HepG2 (cell line): ENCODE data around the gene PTPRM. TPM values are rescaled to one million over a fixed set of nuclear protein-coding genes. Genes with fewer than 3 reads are reported as not detected.

ENCODE experiments used
- ATAC-seq: fragments of 200-7000 bp; cut with Tn5 transposase; 3 replicates; pipeline ENCODE4 v1.9.1; 2020; ENCODE audit warnings: mild to moderate bottlenecking, moderate library complexity
- BruUV-seq: library from RNA; stranded (reverse); fragments of 400-500 nt; replicated peaks from 2 replicates; lab custom pipeline; 2021; lab: Mats Ljungman, UMichigan
- CTCF ChIA-PET: fragments of 300-600 bp; formaldehyde crosslinking; extraction: SDS; loops from one replicate; lab custom pipeline; 2021; ENCODE audit warnings: low total read pairs, inconsistent platforms, low intra/inter-chr PET ratio; lab: Yijun Ruan, JAX
- POLR2A ChIA-PET: fragments of 350-600 bp; sonication (Branson Sonifier 250); formaldehyde crosslinking; loops from one replicate; lab custom pipeline; 2020; ENCODE audit warnings: antibody characterized with exemption, inconsistent platforms; lab: Yijun Ruan, JAX
- DNase-seq: peaks from one replicate; pipeline ENCODE4 v3.0.0-alpha.2; 2015; ENCODE audit warnings: low spot score
- FAIRE-seq: peaks from 3 replicates; lab custom pipeline; 2011; peaks lifted over from hg19 to GRCh38; lab: Jason Lieb, UNC
- H2AFZ ChIP-seq: one replicate; pipeline ENCODE4 v1.6.1; 2011; ENCODE audit warnings: low read length, inconsistent platforms
- H3K27ac ChIP-seq: fragments of 300-600 bp; 3 replicates; pipeline ENCODE4 v1.8.0; 2011; ENCODE audit warnings: mixed run types, mild to moderate bottlenecking, mixed read lengths, low read length, inconsistent platforms; ENCODE audit not compliant: insufficient read depth; ENCODE audit errors: extremely low read length
- H3K27me3 ChIP-seq, 2 experiments: fragments of 200-600 bp in 1 of 2; 2 replicates in 1 of 2; 3 replicates in 1 of 2; pipeline versions ENCODE4 v1.6.0 to v1.8.0; 2011; ENCODE audit warnings: low read length in 2 of 2, mild to moderate bottlenecking in 2 of 2, moderate library complexity in 2 of 2, inconsistent platforms in 1 of 2; ENCODE audit not compliant: insufficient read depth in 2 of 2, control insufficient read depth in 1 of 2
- H3K36me3 ChIP-seq, 2 experiments: fragments of 200-600 bp in 1 of 2; replicated peaks in 1 of 2; 2 replicates in 1 of 2; 3 replicates in 1 of 2; pipeline versions ENCODE4 v1.5.1 to v1.8.0; 2011; ENCODE audit warnings: low read length in 2 of 2, inconsistent platforms in 1 of 2; ENCODE audit not compliant: insufficient read depth in 2 of 2, control insufficient read depth in 1 of 2
- H3K4me1 ChIP-seq: 2 replicates; pipeline ENCODE4 v1.5.1; 2012; ENCODE audit warnings: low read length, inconsistent platforms; ENCODE audit not compliant: insufficient read depth
- H3K4me2 ChIP-seq: 2 replicates; pipeline ENCODE4 v1.6.0; 2011; ENCODE audit warnings: low read depth, low read length, inconsistent platforms
- H3K4me3 ChIP-seq, 3 experiments: fragments of 200-600 bp in 1 of 3; sonication (generic), shearing (Covaris generic) in 1 of 3; replicated peaks in 1 of 3; 2 replicates each; pipeline ENCODE4 v1.5.1; 2011 to 2016; ENCODE audit warnings: low read length in 3 of 3, inconsistent platforms in 2 of 3, low read depth in 2 of 3, mild to moderate bottlenecking in 2 of 3, control low read depth in 1 of 3, mixed read lengths in 1 of 3; ENCODE audit not compliant: insufficient read depth in 1 of 3
- H3K79me2 ChIP-seq: one replicate; pipeline ENCODE4 v1.6.1; 2011; ENCODE audit warnings: low read length, inconsistent platforms; ENCODE audit not compliant: insufficient read depth
- H3K9ac ChIP-seq: 2 replicates; pipeline ENCODE4 v1.6.0; 2011; ENCODE audit warnings: mild to moderate bottlenecking, low read depth, low read length, inconsistent platforms; ENCODE audit not compliant: insufficient read depth
- H3K9me3 ChIP-seq: 2 replicates; pipeline ENCODE4 v1.5.1; 2012; ENCODE audit warnings: mild to moderate bottlenecking, low read length
- H4K20me1 ChIP-seq: 2 replicates; pipeline ENCODE4 v1.6.0; 2011; ENCODE audit warnings: inconsistent platforms, mild to moderate bottlenecking, low read length, moderate library complexity; ENCODE audit not compliant: insufficient read depth
- REPIN1 ChIP-seq: sonication (generic); formaldehyde crosslinking; IDR thresholded peaks from 2 replicates; pipeline ENCODE4 v1.8.0; 2022; ENCODE audit warnings: missing genetic modification reagents, low read depth, mild to moderate bottlenecking, borderline replicate concordance
- SALL2 ChIP-seq: sonication (generic); formaldehyde crosslinking; IDR thresholded peaks from 2 replicates; pipeline ENCODE4 v1.8.1; 2023; ENCODE audit warnings: mild to moderate bottlenecking, missing genetic modification reagents, inconsistent platforms
- SMARCC2 ChIP-seq: fragments of 450-650 bp; IDR thresholded peaks from 2 replicates; pipeline ENCODE4 v1.6.1; 2017; ENCODE audit warnings: antibody characterized with exemption, mild to moderate bottlenecking
- XRCC5 ChIP-seq: fragments of 200-400 bp; formaldehyde crosslinking; optimal IDR thresholded peaks from 2 replicates; pipeline ENCODE3; 2017; ENCODE audit warnings: mild to moderate bottlenecking, low read length
- ZBTB8A ChIP-seq: sonication (generic); formaldehyde crosslinking; IDR thresholded peaks from 2 replicates; pipeline ENCODE4 v1.4.0; 2020; ENCODE audit warnings: mild to moderate bottlenecking, low read depth, missing genetic modification reagents, borderline replicate concordance
- ZNF512 ChIP-seq: sonication (generic); formaldehyde crosslinking; IDR thresholded peaks from 2 replicates; pipeline ENCODE4 v1.4.0; 2020; ENCODE audit warnings: mild to moderate bottlenecking, missing genetic modification reagents
- ZNF513 ChIP-seq: sonication (generic); formaldehyde crosslinking; conservative IDR thresholded peaks from 2 replicates; pipeline ENCODE4 v1.5.0; 2020; ENCODE audit warnings: missing genetic modification reagents
- in situ Hi-C: cut with HindIII; loops from 2 replicates; pipeline ENCODE4 v1.10.0; 2017; ENCODE audit warnings: low pct_unique_long_range_greater_than_20kb; ENCODE audit not compliant: extremely low pct_ligation_motif_present
- intact Hi-C: fragments of 100-400 bp; cut with micrococcal nuclease; formaldehyde crosslinking; loops from one replicate; pipeline ENCODE4 v1.10.0; 2022; ENCODE audit not compliant: unreplicated experiment
- polyA plus RNA-seq, 8 experiments: library from polyadenylated mRNA; depleted of rRNA in 3 of 8; stranded (reverse) in 7 of 8; unstranded in 1 of 8; fragments of >200 nt; fragmentation: Illumina TruSeq in 4 of 8; extraction: Trizol in 4 of 8; gene quantifications; 2 replicates each; pipeline versions ENCODE4 v1.2.1 to v1.2.3, GENCODE V29; 2011 to 2016; ENCODE audit warnings: low read depth in 4 of 8, missing spikeins in 1 of 8, mixed read lengths in 1 of 8; ENCODE audit not compliant: insufficient read depth in 1 of 8
- total RNA-seq, 5 experiments: library from RNA; depleted of rRNA; stranded (reverse); fragments of >200 nt; fragmentation: Illumina TruSeq; extraction: Trizol; gene quantifications; 2 replicates each; pipeline ENCODE4 v1.2.3, GENCODE V29; 2016; ENCODE audit warnings: low read depth in 1 of 5

Gene PTPRM
- total and polyA plus RNA-seq, 2 of the 13 experiments (the other 11 are each of a cell fraction or from before 2014, with no cell fraction given) = 12.6 to 108 TPM

GRCh38 chr18:7626922-7627440 is 59.9 kb downstream of the PTPRM start (continued):
- TF ChIP-seq REPIN1 (CRISPR knock-in tag) = no peak; the same call in 1 of the 2 replicates

- intact Hi-C loops = loop anchor here (5.0 kb wide), 1 partner anchor 357 kb away; no protein-coding TSS in a partner anchor
- Histone ChIP-seq H3K9ac (no peak overlapping the region), H2AFZ (no peak overlapping the region), H3K36me3 (no peaks in the 10 kb centered on the region), H4K20me1 (no peaks in the 10 kb centered on the region), H3K27me3 (no peaks in the 10 kb centered on the region), H3K79me2 (peaks cover 16% of the 10 kb centered on the region), H3K4me1 (peaks cover 39% of the 10 kb centered on the region), H3K9me3 (no peaks in the 10 kb centered on the region), H3K4me3 (no peak overlapping the region), H3K4me2 (no peak overlapping the region), H3K27ac (no peak overlapping the region)
- no peak for TF ChIP-seq ZNF513
- no peak for TF ChIP-seq ZNF512
- no peak for TF ChIP-seq SMARCC2
- TF ChIP-seq SALL2 (CRISPR knock-in tag) = no peak
- TF ChIP-seq XRCC5 = no peak
- TF ChIP-seq ZBTB8A (CRISPR knock-in tag) = no peak
- ChIA-PET CTCF (no interaction called here), POLR2A (no interaction called here)
- FAIRE-seq (no peak), ATAC-seq (no peak), DNase-seq (no peak)
- in situ Hi-C loops = no loop called here
- BruUV-seq = no TSS peak
These were observed 62.3 kb downstream of the PTPRM start for GRCh38 chr18:7629416-7629815.
